ENCODE measurements around the gene MBNL3.

DNA sequence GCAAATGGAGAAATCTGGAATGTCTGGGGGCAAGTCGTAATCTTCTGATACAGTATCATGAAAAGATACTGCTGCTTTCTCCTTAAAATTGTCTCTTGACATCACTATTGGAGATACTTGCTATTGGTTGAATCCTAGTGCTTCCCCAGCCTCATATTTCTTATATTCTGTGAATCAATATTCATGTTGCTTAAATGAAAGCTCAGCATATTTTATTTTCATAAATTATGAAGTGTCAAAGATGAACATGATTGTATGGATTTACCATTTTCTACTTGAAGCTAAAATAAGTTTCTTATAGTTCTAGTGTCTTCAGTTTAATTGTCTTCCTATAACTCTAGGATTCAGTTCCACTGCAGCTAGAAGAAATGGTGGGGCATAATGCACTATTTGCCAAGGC lies 29.6 kb upstream of the MBNL3 start:
- TF ChIP-seq YY1 (IDR thresholded peaks at IDR 0.05; ENCODE audit: insufficient read depth, insufficient read length) (no peak), SUZ12 (IDR thresholded peaks at IDR 0.05; ENCODE audit: extremely low read depth, insufficient read depth, insufficient read length) (no peak), ZNF274 (IDR thresholded peaks at IDR 0.05; ENCODE audit: low read depth, low read length) (no peak)
